Measurements from ENCODE around the gene PRPF19. TPM values are rescaled to one million over a fixed set of nuclear protein-coding genes. Genes with fewer than 3 reads are reported as not detected.

PRPF19 gene
- total and polyA plus RNA-seq, 3 experiments from 2014 or later, result 19.0 to 204 (median 201) TPM

- H3K36me3 Mint-ChIP-seq, result no peaks in the 10 kb centered on the region
- H3K4me1 Mint-ChIP-seq, result no peaks in the 10 kb centered on the region
- H3K9me3 ChIP-seq (ENCODE audit: low read length), result no peaks in the 10 kb centered on the region
- no peak overlapping the region for H3K27ac Mint-ChIP-seq
- H3K27me3 Mint-ChIP-seq, result peaks cover 3 to 9% of the 10 kb centered on the region in 2 donors
- H3K4me3 ChIP-seq (ENCODE audit: low read length), result no peak overlapping the region
- no peaks in the 10 kb centered on the region for H3K4me1 ChIP-seq (ENCODE audit: insufficient read depth, low read length)
- no peak overlapping the region for H3K4me3 Mint-ChIP-seq
- H3K9me3 Mint-ChIP-seq, result no peaks in the 10 kb centered on the region
- no peak for DNase-seq
- CTCF ChIA-PET, result interaction anchor here (1.1 to 1.3 kb wide), 2 partner anchors 21 to 106 kb away, joined by 3 to 5 read pairs; no protein-coding TSS in a partner anchor
- POLR2A ChIA-PET, result no interaction called here
- H3K36me3 ChIP-seq (ENCODE audit: insufficient read depth, low read length), result no peaks in the 10 kb centered on the region
- H3K27me3 ChIP-seq (ENCODE audit: insufficient read depth, low read length, poor library complexity, severe bottlenecking), result peaks cover under 1% of the 10 kb centered on the region
- no peak overlapping the region for H3K27ac ChIP-seq (ENCODE audit: low read depth, low read length)
Measured at GRCh38 chr11:60936467-60937143, 30.2 kb upstream of the PRPF19 start.

DNA sequence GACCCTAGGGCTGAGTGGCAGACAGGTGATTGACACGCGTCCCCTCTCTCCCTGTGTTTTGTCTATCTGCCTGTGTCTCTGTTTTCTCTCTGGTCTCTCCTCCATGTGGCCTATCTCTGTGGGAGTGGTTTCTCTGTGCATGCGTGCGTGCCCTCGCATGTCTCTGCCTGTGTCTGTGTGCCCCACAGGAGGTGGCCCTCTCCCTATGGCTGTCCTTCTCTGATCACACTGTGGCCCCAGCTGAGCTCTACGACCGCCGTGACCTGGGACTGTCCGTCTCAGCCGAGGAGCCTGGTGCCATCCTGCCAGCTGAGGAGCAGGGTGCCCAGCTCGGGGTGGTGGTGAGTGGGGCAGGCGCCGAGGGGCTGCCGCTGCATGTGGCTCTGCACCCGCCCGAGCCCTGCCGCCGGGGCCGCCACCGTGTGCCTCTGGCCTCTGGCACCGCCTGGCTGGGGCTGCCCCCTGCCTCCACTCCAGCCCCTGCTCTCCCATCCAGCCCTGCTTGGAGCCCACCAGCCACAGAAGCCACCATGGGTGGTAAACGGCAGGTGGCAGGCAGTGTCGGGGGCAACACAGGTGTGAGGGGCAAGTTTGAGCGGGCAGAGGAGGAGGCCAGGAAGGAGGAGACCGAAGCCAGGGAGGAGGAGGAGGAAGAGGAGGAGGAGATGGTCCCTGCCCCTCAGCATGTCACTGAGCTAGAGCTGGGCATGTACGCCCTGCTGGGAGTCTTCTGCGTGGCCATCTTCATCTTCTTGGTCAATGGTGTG lies 29.5 kb upstream of the PRPF19 start:
- no peak for DNase-seq
- CTCF ChIA-PET, result interaction anchor here (1.1 to 1.3 kb wide), 2 partner anchors 20 to 105 kb away, joined by 3 to 5 read pairs; no protein-coding TSS in a partner anchor
- H3K36me3 ChIP-seq (ENCODE audit: insufficient read depth, low read length), result no peaks in the 10 kb centered on the region
- no peak overlapping the region for H3K27ac Mint-ChIP-seq
- no peaks in the 10 kb centered on the region for H3K4me1 Mint-ChIP-seq
- no peaks in the 10 kb centered on the region for H3K4me1 ChIP-seq (ENCODE audit: insufficient read depth, low read length)
- no peak overlapping the region for H3K27ac ChIP-seq (ENCODE audit: low read depth, low read length)
- H3K36me3 Mint-ChIP-seq, result no peaks in the 10 kb centered on the region
- peaks cover 3% of the 10 kb centered on the region for H3K27me3 ChIP-seq (ENCODE audit: insufficient read depth, low read length, poor library complexity, severe bottlenecking)
- no peaks in the 10 kb centered on the region for H3K9me3 Mint-ChIP-seq
- H3K9me3 ChIP-seq (ENCODE audit: low read length), result no peaks in the 10 kb centered on the region
- POLR2A ChIA-PET, result no interaction called here
- peaks cover 3 to 13% of the 10 kb centered on the region in 2 donors for H3K27me3 Mint-ChIP-seq
- H3K4me3 Mint-ChIP-seq, result no peak overlapping the region
- H3K4me3 ChIP-seq (ENCODE audit: low read length), result no peak overlapping the region

GRCh38 chr11:60934790-60935605 lies 28.6 kb upstream of the PRPF19 start:
- Histone ChIP-seq H3K36me3 (ENCODE audit: insufficient read depth, low read length) (no peaks in the 10 kb centered on the region), H3K4me1 (ENCODE audit: insufficient read depth, low read length) (no peaks in the 10 kb centered on the region), H3K4me3 (ENCODE audit: low read length) (no peak overlapping the region), H3K27ac (ENCODE audit: low read depth, low read length) (no peak overlapping the region), H3K9me3 (ENCODE audit: low read length) (no peaks in the 10 kb centered on the region), H3K27me3 (ENCODE audit: insufficient read depth, low read length, poor library complexity, severe bottlenecking) (peaks cover 3% of the 10 kb centered on the region)
- H3K27me3 Mint-ChIP-seq, result peaks cover 3 to 15% of the 10 kb centered on the region in 2 donors
- ChIA-PET POLR2A (no interaction called here), CTCF (no interaction called here)
- H3K27ac Mint-ChIP-seq, result peak overlapping the region in 1 of 8 donors; percentile 36
- no peaks in the 10 kb centered on the region for H3K9me3 Mint-ChIP-seq
- H3K4me1 Mint-ChIP-seq, result no peaks in the 10 kb centered on the region
- no peaks in the 10 kb centered on the region for H3K36me3 Mint-ChIP-seq
- H3K4me3 Mint-ChIP-seq, result no peak overlapping the region
- no peak for DNase-seq

GRCh38 chr11:60934124-60934789 lies 27.9 kb upstream of the PRPF19 start:
- no peaks in the 10 kb centered on the region for H3K4me1 Mint-ChIP-seq
- no peaks in the 10 kb centered on the region for H3K4me1 ChIP-seq (ENCODE audit: insufficient read depth, low read length)
- H3K27me3 Mint-ChIP-seq, result peaks cover 7 to 20% of the 10 kb centered on the region in 2 donors
- no peak overlapping the region for H3K4me3 Mint-ChIP-seq
- no peak for DNase-seq
- no peak overlapping the region for H3K27ac ChIP-seq (ENCODE audit: low read depth, low read length)
- peaks cover 6% of the 10 kb centered on the region for H3K27me3 ChIP-seq (ENCODE audit: insufficient read depth, low read length, poor library complexity, severe bottlenecking)
- CTCF ChIA-PET, result interaction anchor here (1.0 kb wide), 1 partner anchor 35 kb away, joined by 3 read pairs; no protein-coding TSS in a partner anchor
- no peaks in the 10 kb centered on the region for H3K36me3 ChIP-seq (ENCODE audit: insufficient read depth, low read length)
- no peak overlapping the region for H3K4me3 ChIP-seq (ENCODE audit: low read length)
- POLR2A ChIA-PET, result no interaction called here
- H3K36me3 Mint-ChIP-seq, result no peaks in the 10 kb centered on the region
- H3K27ac Mint-ChIP-seq, result no peak overlapping the region
- no peaks in the 10 kb centered on the region for H3K9me3 ChIP-seq (ENCODE audit: low read length)
- H3K9me3 Mint-ChIP-seq, result no peaks in the 10 kb centered on the region

DNA sequence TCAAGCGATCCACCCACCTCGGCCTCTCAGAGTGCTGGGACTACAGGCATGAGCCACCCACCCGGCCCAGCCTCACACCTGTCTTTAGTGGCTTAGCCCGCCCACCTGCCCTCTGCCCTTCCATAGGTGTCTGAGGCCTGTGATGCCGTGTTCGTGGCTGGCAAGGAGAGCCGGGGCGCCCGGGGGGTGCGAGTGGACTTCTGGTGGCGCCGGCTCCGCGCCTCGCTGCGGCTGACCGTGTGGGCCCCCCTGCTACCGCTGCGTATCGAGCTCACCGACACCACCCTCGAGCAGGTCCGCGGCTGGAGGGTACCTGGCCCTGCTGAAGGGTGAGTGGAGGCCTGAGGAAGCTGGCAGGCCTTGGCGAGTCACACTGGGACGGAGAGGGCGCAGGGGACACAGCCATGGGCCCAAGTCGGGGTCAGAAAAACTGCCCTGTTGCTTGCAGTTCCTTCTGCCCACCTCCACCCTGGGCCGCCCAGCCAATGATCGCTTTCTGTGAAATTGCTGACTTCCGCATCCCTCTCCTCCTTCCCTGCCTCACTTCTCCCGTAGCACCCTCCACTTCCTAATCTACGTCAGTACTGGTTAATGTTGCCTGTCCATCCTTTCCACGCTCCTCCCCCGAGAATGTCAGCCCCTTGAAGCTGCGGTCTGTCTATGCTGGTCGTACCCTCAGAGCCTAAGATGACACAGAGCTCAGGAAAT lies 27.2 kb upstream of the PRPF19 start:
- Mint-ChIP-seq H3K27ac (no peak overlapping the region), H3K4me1 (no peaks in the 10 kb centered on the region), H3K4me3 (no peak overlapping the region), H3K36me3 (no peaks in the 10 kb centered on the region), H3K27me3 (peaks cover 8 to 20% of the 10 kb centered on the region in 2 donors), H3K9me3 (no peaks in the 10 kb centered on the region)
- Histone ChIP-seq H3K27me3 (ENCODE audit: insufficient read depth, low read length, poor library complexity, severe bottlenecking) (peaks cover 6% of the 10 kb centered on the region), H3K4me1 (ENCODE audit: insufficient read depth, low read length) (no peaks in the 10 kb centered on the region), H3K9me3 (ENCODE audit: low read length) (no peaks in the 10 kb centered on the region), H3K4me3 (ENCODE audit: low read length) (no peak overlapping the region), H3K36me3 (ENCODE audit: insufficient read depth, low read length) (no peaks in the 10 kb centered on the region), H3K27ac (ENCODE audit: low read depth, low read length) (no peak overlapping the region)
- POLR2A ChIA-PET, result no interaction called here
- no peak for DNase-seq
- CTCF ChIA-PET, result interaction anchor here (1.0 kb wide), 1 partner anchor 34 kb away, joined by 3 read pairs; no protein-coding TSS in a partner anchor

DNA sequence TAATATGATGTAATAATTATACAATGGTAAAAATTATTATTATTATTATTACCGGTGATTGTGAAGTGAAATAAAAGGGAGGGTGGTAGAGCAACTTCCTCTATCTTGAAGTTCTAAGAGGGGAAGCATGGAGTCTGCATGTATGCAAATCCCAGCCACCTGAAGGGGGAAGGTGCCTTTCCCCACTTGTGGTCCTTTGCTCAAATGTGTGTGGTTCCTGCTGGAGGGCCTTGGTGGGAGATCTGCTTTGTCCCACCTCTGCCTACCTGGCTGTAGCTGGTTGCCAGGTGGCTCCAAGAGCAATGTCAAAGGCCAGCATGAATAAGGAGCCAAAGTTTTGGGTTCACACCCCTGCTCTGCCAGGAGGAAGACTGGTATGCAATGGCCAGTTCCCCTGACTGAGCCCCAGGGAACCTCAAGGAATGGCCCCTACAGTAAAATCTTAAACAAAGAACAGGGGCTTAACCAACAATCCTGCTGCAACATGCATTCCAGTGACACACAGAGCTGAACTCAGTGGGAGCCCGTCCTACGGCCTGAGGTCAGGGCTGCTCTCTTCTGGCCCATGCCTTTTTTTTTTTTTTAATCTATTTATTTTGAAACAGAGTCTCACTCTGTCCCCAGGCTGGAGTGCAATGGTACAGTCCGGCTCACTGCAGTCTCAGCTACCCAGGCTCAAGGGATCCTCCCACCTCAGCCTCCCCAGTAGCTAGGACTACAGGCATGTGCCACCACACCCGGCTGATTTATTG lies 26.4 kb upstream of the PRPF19 start:
- Mint-ChIP-seq H3K4me1 (no peaks in the 10 kb centered on the region), H3K27ac (no peak overlapping the region), H3K27me3 (peaks cover 7 to 14% of the 10 kb centered on the region in 2 donors), H3K36me3 (no peaks in the 10 kb centered on the region), H3K9me3 (no peaks in the 10 kb centered on the region), H3K4me3 (no peak overlapping the region)
- Histone ChIP-seq H3K27ac (ENCODE audit: low read depth, low read length) (no peak overlapping the region), H3K36me3 (ENCODE audit: insufficient read depth, low read length) (no peaks in the 10 kb centered on the region), H3K4me3 (ENCODE audit: low read length) (no peak overlapping the region), H3K9me3 (ENCODE audit: low read length) (no peaks in the 10 kb centered on the region), H3K4me1 (ENCODE audit: insufficient read depth, low read length) (no peaks in the 10 kb centered on the region), H3K27me3 (ENCODE audit: insufficient read depth, low read length, poor library complexity, severe bottlenecking) (peaks cover 6% of the 10 kb centered on the region)
- POLR2A ChIA-PET, result no interaction called here
- no peak for DNase-seq
- CTCF ChIA-PET, result interaction anchor here (1.0 kb wide), 1 partner anchor 33 kb away, joined by 3 read pairs; no protein-coding TSS in a partner anchor

DNA sequence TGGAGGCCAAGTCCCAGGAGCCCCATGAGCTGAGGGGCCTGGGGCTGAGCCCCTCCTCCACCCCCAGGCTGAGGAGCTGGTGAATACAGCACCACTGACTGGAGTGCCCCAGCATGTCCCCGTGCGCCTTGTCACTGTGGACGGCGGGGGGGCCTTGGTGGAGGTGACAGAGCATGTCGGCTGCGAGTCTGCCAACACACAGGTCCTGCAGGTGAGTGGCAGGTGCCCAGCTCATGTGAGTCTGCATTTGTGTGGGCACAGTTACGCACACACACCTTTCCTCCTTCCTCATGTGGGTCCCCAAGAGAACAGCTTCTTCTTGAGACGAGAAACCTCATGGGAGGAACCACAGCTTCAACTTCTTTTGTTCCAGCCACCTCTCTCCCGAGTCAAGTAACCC lies 25.5 kb upstream of the PRPF19 start:
- Mint-ChIP-seq H3K27ac (no peak overlapping the region), H3K36me3 (no peaks in the 10 kb centered on the region), H3K4me3 (no peak overlapping the region), H3K27me3 (peaks cover 8 to 14% of the 10 kb centered on the region in 2 donors), H3K9me3 (no peaks in the 10 kb centered on the region), H3K4me1 (no peaks in the 10 kb centered on the region)
- Histone ChIP-seq H3K36me3 (ENCODE audit: insufficient read depth, low read length) (no peaks in the 10 kb centered on the region), H3K9me3 (ENCODE audit: low read length) (no peaks in the 10 kb centered on the region), H3K4me3 (ENCODE audit: low read length) (no peak overlapping the region), H3K27ac (ENCODE audit: low read depth, low read length) (no peak overlapping the region), H3K4me1 (ENCODE audit: insufficient read depth, low read length) (no peaks in the 10 kb centered on the region), H3K27me3 (ENCODE audit: insufficient read depth, low read length, poor library complexity, severe bottlenecking) (peaks cover 6% of the 10 kb centered on the region)
- CTCF ChIA-PET, result interaction anchor here (1.0 kb wide), 1 partner anchor 21 kb away, joined by 3 read pairs; no protein-coding TSS in a partner anchor
- no peak for DNase-seq
- POLR2A ChIA-PET, result no interaction called here
